NCI-H2107 treated with DMSO at 0.1 percent for 48 hours (cell line): ENCODE measurements around the gene KRT34.
A peak's percentile ranks its signal among the peaks of the same experiment; 100 is the strongest.

Experiments
- DNase-seq: peaks from one replicate; lab custom pipeline; 2025; ENCODE audit not compliant: unreplicated experiment; lab: John Stamatoyannopoulos, UW

Gene KRT34

GRCh38 chr17:41333836-41334235 lies 48.3 kb downstream of the KRT34 start:
- DNase-seq = no peak

GRCh38 chr17:41333098-41333497 lies 49.0 kb downstream of the KRT34 start:
- no peak for DNase-seq

GRCh38 chr17:41332239-41332638 lies 49.9 kb downstream of the KRT34 start:
- DNase-seq = no peak

- no peak for DNase-seq
Observed at GRCh38 chr17:41331606-41332005, 50.5 kb downstream of the KRT34 start.

GRCh38 chr17:41329279-41329948 lies 52.7 kb downstream of the KRT34 start:
- peak; percentile 17 for DNase-seq

- no peak for DNase-seq
Observed at GRCh38 chr17:41328207-41328606, 53.9 kb downstream of the KRT34 start.
